BLaER1 treated with 17β-estradiol and CSF1 and Interleukin-3, amounts not matched to agents 10 nM and 100 nM (cell line): ENCODE data around the gene IDI1.

Experiments
- H3K27ac ChIP-seq, 11 experiments: shearing (Covaris generic); formaldehyde crosslinking; 2 replicates each; pipeline ENCODE4 v1.8.1; 2022
- H3K27me3 ChIP-seq, 11 experiments: shearing (Covaris generic); formaldehyde crosslinking; 2 replicates each; pipeline ENCODE4 v1.8.1; 2022
- H3K36me3 ChIP-seq, 11 experiments: shearing (Covaris generic); formaldehyde crosslinking; 2 replicates each; pipeline ENCODE4 v1.8.1; 2022
- H3K4me1 ChIP-seq, 10 experiments: shearing (Covaris generic); formaldehyde crosslinking; 2 replicates each; pipeline ENCODE4 v1.8.1; 2022
- H3K4me2 ChIP-seq, 11 experiments: shearing (Covaris generic); formaldehyde crosslinking; 2 replicates each; pipeline ENCODE4 v1.8.1; 2022
- H3K4me3 ChIP-seq, 10 experiments: shearing (Covaris generic); formaldehyde crosslinking; 2 replicates each; pipeline ENCODE4 v1.8.1; 2022
- H3K9ac ChIP-seq, 11 experiments: shearing (Covaris generic); formaldehyde crosslinking; 2 replicates each; pipeline ENCODE4 v1.8.1; 2022
- H3K9me3 ChIP-seq, 11 experiments: shearing (Covaris generic); formaldehyde crosslinking; replicated peaks in 1 of 11; 2 replicates each; pipeline ENCODE4 v1.8.1; 2022
- H4K20me1 ChIP-seq, 11 experiments: shearing (Covaris generic); formaldehyde crosslinking; 2 replicates each; pipeline ENCODE4 v1.8.1; 2022
- Cebpa-rat ChIP-seq, 11 experiments: shearing (Covaris generic); IDR thresholded peaks; 2 replicates each; pipeline ENCODE4 v1.8.1; 2022

Gene IDI1

DNA sequence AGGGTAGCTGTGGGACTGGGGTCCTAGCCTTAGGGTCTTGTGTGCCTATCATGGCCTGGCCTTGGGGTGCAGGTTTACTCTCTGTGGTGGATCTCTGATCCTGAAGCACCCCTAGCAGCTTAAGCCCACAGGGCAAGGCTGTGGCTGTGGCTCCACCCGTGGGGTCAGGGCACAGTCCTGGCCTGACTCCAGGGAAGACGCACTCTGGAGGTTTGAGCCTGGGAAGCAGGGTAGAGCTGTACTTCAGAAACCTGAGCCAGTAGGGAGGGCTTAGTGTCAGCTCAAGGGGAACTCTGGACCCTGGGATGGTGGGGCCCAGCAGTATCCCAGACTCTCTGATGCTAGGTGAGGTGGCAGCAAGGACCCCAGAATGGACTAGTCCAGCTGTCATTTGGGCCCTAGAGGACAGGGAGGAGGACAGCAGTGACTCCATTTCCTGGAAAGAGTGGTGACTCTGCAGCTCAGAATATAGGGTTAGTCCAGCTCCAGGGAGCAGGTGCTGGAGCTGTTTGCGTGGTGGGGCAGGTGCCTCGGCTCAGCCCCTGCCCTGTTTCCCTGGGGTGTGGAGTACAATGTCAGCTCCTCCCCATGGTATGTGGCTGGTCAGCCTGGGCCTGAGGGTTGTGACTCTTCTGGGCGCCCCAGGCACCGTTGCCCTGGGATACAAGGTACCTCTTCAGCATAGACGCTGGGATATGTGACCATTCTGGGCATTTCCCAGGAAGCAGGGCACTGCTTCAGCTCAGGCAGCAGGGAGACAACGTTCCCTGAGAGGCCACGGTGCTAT lies 44.8 kb downstream of the IDI1 start:
- H3K4me3 ChIP-seq = no peak overlapping the region
- H4K20me1 ChIP-seq = peaks cover 27 to 100% (median 87%) of the 10 kb centered on the region in 11 experiments; a peak in 21 of 22 replicates
- TF ChIP-seq Cebpa-rat (IDR thresholded peaks at IDR 0.05) = no peak
- H3K4me1 ChIP-seq = no peaks in the 10 kb centered on the region
- H3K36me3 ChIP-seq = peaks cover 99 to 100% (median 100%) of the 10 kb centered on the region in 11 experiments
- 0 out of 22 replicates have a peak overlapping the region, but pooled peaks of 1 of the 11 experiments have one; percentile 17 for H3K9ac ChIP-seq
- no peak overlapping the region for H3K27ac ChIP-seq
- no peaks in the 10 kb centered on the region for H3K27me3 ChIP-seq
- no peak overlapping the region for H3K4me2 ChIP-seq
- H3K9me3 ChIP-seq = peaks cover 5 to 26% (median 16%) of the 10 kb centered on the region in 11 experiments; a peak in 18 of 22 replicates

DNA sequence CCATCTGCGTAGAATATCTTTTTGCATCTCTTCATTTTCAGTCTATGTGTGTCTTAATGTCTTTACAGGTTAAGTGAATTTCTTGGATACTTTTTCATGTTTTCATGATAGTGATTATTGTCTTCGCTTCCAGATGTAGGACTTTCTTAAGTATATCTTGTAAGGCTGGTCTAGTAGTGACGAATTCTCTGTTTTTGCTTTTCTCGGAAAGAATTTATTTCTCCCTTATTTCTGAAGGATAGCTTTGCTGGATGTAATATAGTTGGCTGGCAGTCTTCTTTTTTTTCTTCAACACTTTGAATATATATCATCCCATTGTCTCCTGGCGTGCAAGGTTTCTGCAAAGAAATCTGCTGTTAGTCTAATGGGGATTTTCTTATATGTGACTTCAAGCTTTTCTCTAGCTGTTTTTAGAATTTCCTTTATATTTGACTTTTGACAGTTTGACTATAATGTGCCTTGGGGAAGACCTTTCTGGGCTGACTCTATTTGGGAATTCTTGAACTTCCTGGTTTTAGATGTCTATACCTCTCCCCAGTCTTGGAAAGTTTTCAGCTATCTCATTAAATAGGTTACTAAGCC lies 46.4 kb downstream of the IDI1 start:
- Histone ChIP-seq H3K4me3 (no peak overlapping the region), H4K20me1 (peaks cover 27 to 100% (median 88%) of the 10 kb centered on the region in 11 experiments; a peak in 21 of 22 replicates), H3K36me3 (peaks cover 99 to 100% (median 100%) of the 10 kb centered on the region in 11 experiments), H3K27ac (no peak overlapping the region), H3K27me3 (no peaks in the 10 kb centered on the region), H3K9ac (no peak overlapping the region), H3K4me1 (no peaks in the 10 kb centered on the region), H3K4me2 (no peak overlapping the region), H3K9me3 (peaks cover 5 to 26% (median 16%) of the 10 kb centered on the region in 11 experiments; a peak in 18 of 22 replicates)
- no peak for TF ChIP-seq Cebpa-rat (IDR thresholded peaks at IDR 0.05)

GRCh38 chr10:997266-998022 lies 51.5 kb downstream of the IDI1 start:
- H4K20me1 ChIP-seq = peaks cover 23 to 100% (median 88%) of the 10 kb centered on the region in 11 experiments; a peak in 21 of 22 replicates
- no peak overlapping the region for H3K27ac ChIP-seq

DNA sequence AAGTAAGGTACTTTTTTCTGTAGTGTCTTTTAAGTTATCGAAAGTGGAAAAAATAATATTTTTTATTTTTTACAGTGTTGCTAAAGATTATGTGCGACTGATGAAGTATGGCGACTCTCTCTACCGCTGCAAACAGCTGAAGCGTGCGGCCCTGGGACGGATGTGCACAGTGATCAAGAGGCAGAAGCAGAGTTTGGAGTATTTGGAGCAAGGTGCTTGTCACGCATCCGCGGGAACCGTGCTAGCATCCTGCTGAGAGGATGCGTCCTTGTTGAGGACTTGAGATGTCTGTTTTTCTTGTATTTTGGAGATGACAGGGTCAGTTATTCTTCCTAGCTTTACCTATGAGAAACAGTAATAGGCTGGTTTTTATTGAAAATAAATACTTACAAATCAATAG lies 52.9 kb downstream of the IDI1 start:
- H3K4me1 ChIP-seq = peaks cover 0 to 2% (median under 1%) of the 10 kb centered on the region in 10 experiments; a peak in 8 of 20 replicates
- H3K9me3 ChIP-seq = peaks cover 0 to 10% (median 4%) of the 10 kb centered on the region in 11 experiments; a peak in 12 of 22 replicates
- no peak overlapping the region for H3K9ac ChIP-seq
- peaks cover 90 to 98% (median 94%) of the 10 kb centered on the region in 11 experiments for H3K36me3 ChIP-seq
- TF ChIP-seq Cebpa-rat (IDR thresholded peaks at IDR 0.05) = no peak
- no peak overlapping the region for H3K4me2 ChIP-seq
- H3K27ac ChIP-seq = no peak overlapping the region
- H4K20me1 ChIP-seq = peaks cover 26 to 100% (median 88%) of the 10 kb centered on the region in 11 experiments; a peak in 21 of 22 replicates
- no peaks in the 10 kb centered on the region for H3K27me3 ChIP-seq
- no peak overlapping the region for H3K4me3 ChIP-seq

More at GRCh38 chr10:997266-998022, 51.5 kb downstream of the IDI1 start:
- H3K4me3 ChIP-seq = no peak overlapping the region
- H3K4me2 ChIP-seq = no peak overlapping the region
- H3K27me3 ChIP-seq = no peaks in the 10 kb centered on the region
- no peak overlapping the region for H3K9ac ChIP-seq
- no peaks in the 10 kb centered on the region for H3K4me1 ChIP-seq
- H3K36me3 ChIP-seq = peaks cover 100% of the 10 kb centered on the region in 11 experiments
- TF ChIP-seq Cebpa-rat (IDR thresholded peaks at IDR 0.05) = no peak
- H3K9me3 ChIP-seq = peaks cover 5 to 24% (median 15%) of the 10 kb centered on the region in 11 experiments; a peak in 17 of 22 replicates

GRCh38 chr10:995559-995926 lies 53.4 kb downstream of the IDI1 start:
- Histone ChIP-seq H3K4me3 (no peak overlapping the region), H3K4me1 (peaks cover 0 to 7% (median 5%) of the 10 kb centered on the region in 10 experiments; a peak in 12 of 20 replicates), H3K9me3 (peaks cover 0 to 6% (median 0%) of the 10 kb centered on the region in 11 experiments; a peak in 5 of 22 replicates), H3K27ac (no peak overlapping the region), H3K27me3 (no peaks in the 10 kb centered on the region), H4K20me1 (peaks cover 30 to 100% (median 90%) of the 10 kb centered on the region in 11 experiments; a peak in 21 of 22 replicates), H3K36me3 (peaks cover 90 to 98% (median 94%) of the 10 kb centered on the region in 11 experiments), H3K4me2 (no peak overlapping the region), H3K9ac (no peak overlapping the region)
- no peak for TF ChIP-seq Cebpa-rat (IDR thresholded peaks at IDR 0.05)

DNA sequence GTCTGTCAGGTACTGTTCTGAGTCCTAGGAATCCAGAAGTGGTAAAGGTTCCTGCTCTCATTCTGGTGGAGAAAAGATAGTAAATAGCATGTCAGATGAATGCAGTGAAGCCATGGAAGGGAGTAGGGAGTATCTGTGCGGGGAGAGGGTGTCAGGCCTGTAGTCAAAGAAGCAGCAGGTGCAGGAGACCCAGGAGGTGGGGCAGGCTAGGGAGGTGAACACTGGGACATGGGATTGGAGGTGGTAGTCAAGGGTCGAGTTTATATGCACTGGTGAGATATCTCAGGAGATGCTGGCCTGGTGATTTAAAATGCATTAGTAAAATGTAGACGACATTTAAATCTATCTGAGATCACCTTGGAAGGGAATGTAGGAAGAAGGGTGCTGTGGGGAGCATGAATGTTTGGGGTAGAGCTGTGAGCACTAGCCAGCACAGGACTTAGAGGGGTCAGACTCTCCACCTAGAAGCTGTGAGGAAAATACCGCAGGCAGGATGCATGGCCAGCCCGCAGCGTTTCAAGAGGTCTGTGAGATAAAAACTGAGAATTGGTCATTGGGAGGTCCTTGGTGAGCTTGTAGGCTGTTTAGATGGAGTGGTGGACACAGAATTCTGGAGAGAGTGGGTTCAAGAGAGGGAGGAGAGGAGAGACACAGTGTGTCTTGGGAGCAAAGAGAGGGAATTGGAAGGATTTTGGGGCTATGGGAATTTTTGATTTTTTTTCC lies 53.9 kb downstream of the IDI1 start:
- H3K9me3 ChIP-seq = 0 out of 22 replicates have a peak, but pooled peaks cover 0 to under 1% (median 0%) of the 10 kb centered on the region in 11 experiments
- H3K4me2 ChIP-seq = no peak overlapping the region
- no peak overlapping the region for H3K27ac ChIP-seq
- no peaks in the 10 kb centered on the region for H3K27me3 ChIP-seq
- H3K9ac ChIP-seq = no peak overlapping the region
- TF ChIP-seq Cebpa-rat (IDR thresholded peaks at IDR 0.05) = no peak
- peaks cover 34 to 100% (median 93%) of the 10 kb centered on the region in 11 experiments; a peak in 21 of 22 replicates for H4K20me1 ChIP-seq
- peaks cover 5 to 11% (median 10%) of the 10 kb centered on the region in 10 experiments; a peak in 19 of 20 replicates for H3K4me1 ChIP-seq
- no peak overlapping the region for H3K4me3 ChIP-seq
- peaks cover 85 to 98% (median 94%) of the 10 kb centered on the region in 11 experiments for H3K36me3 ChIP-seq

DNA sequence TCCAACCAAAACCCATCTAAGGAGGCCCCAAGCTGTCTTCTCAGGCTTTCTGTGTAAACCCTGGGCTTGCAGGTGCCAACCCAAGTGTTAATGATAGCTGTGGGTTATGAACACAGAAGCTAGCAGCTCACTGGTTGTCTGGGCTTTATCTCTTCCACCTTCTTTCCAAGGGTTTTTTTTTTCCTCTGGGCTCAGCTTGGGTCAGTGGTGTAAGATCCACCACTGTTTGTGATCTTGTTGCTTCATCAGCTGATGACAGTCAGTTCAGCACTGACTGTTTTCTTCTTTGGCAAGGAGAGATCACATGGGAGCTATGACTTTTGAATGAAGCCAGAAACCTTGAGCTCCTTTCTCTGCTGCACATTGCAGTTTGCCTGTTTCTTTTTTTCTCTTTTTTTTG lies 56.0 kb downstream of the IDI1 start:
- H3K4me1 ChIP-seq = peaks cover 15 to 22% (median 20%) of the 10 kb centered on the region in 10 experiments
- H3K36me3 ChIP-seq = peaks cover 64 to 86% (median 81%) of the 10 kb centered on the region in 11 experiments
- H3K9ac ChIP-seq = no peak overlapping the region
- H3K4me2 ChIP-seq = no peak overlapping the region
- no peaks in the 10 kb centered on the region for H3K9me3 ChIP-seq
- H4K20me1 ChIP-seq = peaks cover 35 to 95% (median 89%) of the 10 kb centered on the region in 11 experiments; a peak in 21 of 22 replicates
- no peaks in the 10 kb centered on the region for H3K27me3 ChIP-seq
- H3K27ac ChIP-seq = no peak overlapping the region
- no peak for TF ChIP-seq Cebpa-rat (IDR thresholded peaks at IDR 0.05)
- H3K4me3 ChIP-seq = no peak overlapping the region

- Histone ChIP-seq H3K4me2 (no peak overlapping the region), H3K9me3 (no peaks in the 10 kb centered on the region), H3K4me3 (no peak overlapping the region), H3K36me3 (peaks cover 60 to 82% (median 77%) of the 10 kb centered on the region in 11 experiments), H3K27me3 (no peaks in the 10 kb centered on the region), H3K9ac (no peak overlapping the region), H4K20me1 (peaks cover 35 to 91% (median 85%) of the 10 kb centered on the region in 11 experiments; a peak in 21 of 22 replicates), H3K4me1 (peaks cover 19 to 25% (median 23%) of the 10 kb centered on the region in 10 experiments), H3K27ac (no peak overlapping the region)
- TF ChIP-seq Cebpa-rat (IDR thresholded peaks at IDR 0.05) = no peak
Measured at GRCh38 chr10:992467-992866, 56.5 kb downstream of the IDI1 start.
